Hepatocyte (in vitro differentiated cells): ENCODE data around the gene LUC7L.

Source experiments
- EZH2 ChIP-seq: fragments of 200-600 bp; sonication (generic); IDR thresholded peaks from 2 replicates; pipeline ENCODE4 v1.6.1; 2016; ENCODE audit warnings: antibody characterized with exemption, mild to moderate bottlenecking, borderline replicate concordance
- EZH2phosphoT487 ChIP-seq: fragments of 200-600 bp; sonication (generic); IDR thresholded peaks from one replicate; pipeline ENCODE4 v1.6.1; 2018; ENCODE audit warnings: antibody characterized with exemption, mild to moderate bottlenecking, low read depth, moderate library complexity; ENCODE audit not compliant: unreplicated experiment, severe bottlenecking
- TF ChIP-seq, protein P1 (sequence below): fragments of 200-600 bp; sonication (generic); IDR thresholded peaks from 2 replicates; pipeline ENCODE4 v1.5.1; 2016; ENCODE audit warnings: antibody characterized with exemption, mild to moderate bottlenecking; ENCODE audit not compliant: poor library complexity

DNA sequence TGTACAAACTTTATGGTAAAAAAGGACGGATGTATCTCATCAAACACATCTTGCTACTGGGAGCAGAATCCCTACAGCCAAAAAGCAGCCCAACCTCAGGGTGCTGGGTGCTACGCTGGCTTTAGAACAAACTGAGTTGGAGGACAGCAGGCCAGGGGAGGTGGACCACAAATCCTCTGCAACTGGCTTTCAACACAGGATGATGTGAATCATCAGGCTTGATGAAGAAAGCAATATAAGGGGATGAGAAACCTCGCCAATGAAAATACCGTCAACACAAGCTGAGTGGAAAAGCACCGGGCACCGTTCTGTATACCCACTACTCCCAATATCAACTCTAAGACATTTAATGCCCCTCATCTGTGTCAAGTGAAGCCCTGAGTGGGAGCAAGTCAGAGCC is 34.7 kb downstream of the LUC7L start:
- TF ChIP-seq, protein P1, sequence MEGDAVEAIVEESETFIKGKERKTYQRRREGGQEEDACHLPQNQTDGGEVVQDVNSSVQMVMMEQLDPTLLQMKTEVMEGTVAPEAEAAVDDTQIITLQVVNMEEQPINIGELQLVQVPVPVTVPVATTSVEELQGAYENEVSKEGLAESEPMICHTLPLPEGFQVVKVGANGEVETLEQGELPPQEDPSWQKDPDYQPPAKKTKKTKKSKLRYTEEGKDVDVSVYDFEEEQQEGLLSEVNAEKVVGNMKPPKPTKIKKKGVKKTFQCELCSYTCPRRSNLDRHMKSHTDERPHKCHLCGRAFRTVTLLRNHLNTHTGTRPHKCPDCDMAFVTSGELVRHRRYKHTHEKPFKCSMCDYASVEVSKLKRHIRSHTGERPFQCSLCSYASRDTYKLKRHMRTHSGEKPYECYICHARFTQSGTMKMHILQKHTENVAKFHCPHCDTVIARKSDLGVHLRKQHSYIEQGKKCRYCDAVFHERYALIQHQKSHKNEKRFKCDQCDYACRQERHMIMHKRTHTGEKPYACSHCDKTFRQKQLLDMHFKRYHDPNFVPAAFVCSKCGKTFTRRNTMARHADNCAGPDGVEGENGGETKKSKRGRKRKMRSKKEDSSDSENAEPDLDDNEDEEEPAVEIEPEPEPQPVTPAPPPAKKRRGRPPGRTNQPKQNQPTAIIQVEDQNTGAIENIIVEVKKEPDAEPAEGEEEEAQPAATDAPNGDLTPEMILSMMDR = no peak
- no peak for TF ChIP-seq EZH2phosphoT487
- no peak for TF ChIP-seq EZH2
